IMR-90 (cell line): Measurements from ENCODE around the gene ENKUR. TPM values are rescaled to one million over a fixed set of nuclear protein-coding genes. Genes with fewer than 3 reads are reported as not detected.

Source experiments
- ATAC-seq: fragments of 200-7000 bp; cut with Tn5 transposase; 2 replicates; pipeline ENCODE4 v1.9.1; 2020; ENCODE audit warnings: low read depth, mild to moderate bottlenecking, moderate library complexity
- BruUV-seq: library from RNA; stranded (reverse); fragments of 400-500 nt; replicated peaks from 2 replicates; lab custom pipeline; 2021; lab: Mats Ljungman, UMichigan
- CTCF ChIA-PET: fragments of 300-600 bp; formaldehyde crosslinking; extraction: SDS; loops from one replicate; lab custom pipeline; 2021; ENCODE audit warnings: antibody characterized with exemption; lab: Yijun Ruan, JAX
- POLR2A ChIA-PET: fragments of 300-600 bp; sonication (Branson Sonifier 250); formaldehyde crosslinking; loops from one replicate; lab custom pipeline; 2022; ENCODE audit warnings: antibody characterized with exemption; ENCODE audit not compliant: unreplicated experiment; lab: Charles Lee
- DNase-seq: peaks from one replicate; pipeline ENCODE4 v3.0.0; 2013
- H2AFZ ChIP-seq: replicated peaks from 2 replicates; pipeline ENCODE3; 2013; ENCODE audit warnings: low read length, mild to moderate bottlenecking; ENCODE audit not compliant: poor library complexity
- H2AK5ac ChIP-seq: 2 replicates; pipeline ENCODE4 v1.6.1; 2013; ENCODE audit warnings: low read depth, low read length, inconsistent platforms
- H2AK9ac ChIP-seq: replicated peaks from 2 replicates; pipeline ENCODE3; 2013; ENCODE audit warnings: mild to moderate bottlenecking, low read depth, low read length, moderate library complexity; ENCODE audit not compliant: poor library complexity
- H2BK120ac ChIP-seq: 2 replicates; pipeline ENCODE4 v1.6.1; 2013; ENCODE audit warnings: low read depth, low read length, inconsistent platforms
- H2BK15ac ChIP-seq: 3 replicates; pipeline ENCODE4 v1.6.1; 2013; ENCODE audit warnings: low read depth, low read length, inconsistent platforms
- H2BK20ac ChIP-seq: 2 replicates; pipeline ENCODE4 v1.6.1; 2013; ENCODE audit warnings: low read depth, mild to moderate bottlenecking, inconsistent platforms, low read length, moderate library complexity
- H2BK5ac ChIP-seq: 2 replicates; pipeline ENCODE4 v1.6.1; 2013; ENCODE audit warnings: mild to moderate bottlenecking, low read depth, low read length, inconsistent platforms; ENCODE audit not compliant: poor library complexity, severe bottlenecking
- H3K14ac ChIP-seq: replicated peaks from 2 replicates; pipeline ENCODE4 v1.6.1; 2013; ENCODE audit warnings: low read depth, low read length, inconsistent platforms
- H3K18ac ChIP-seq: 2 replicates; pipeline ENCODE4 v1.6.1; 2013; ENCODE audit warnings: low read depth, low read length, control low read depth
- H3K23ac ChIP-seq: 2 replicates; pipeline ENCODE4 v1.6.1; 2013; ENCODE audit warnings: low read depth, low read length, inconsistent platforms
- H3K27ac ChIP-seq: 2 replicates; pipeline ENCODE4 v1.5.1; 2013; ENCODE audit warnings: mild to moderate bottlenecking, control low read depth, low read length; ENCODE audit not compliant: insufficient read depth
- H3K27me3 ChIP-seq: 2 replicates; pipeline ENCODE4 v1.6.1; 2013; ENCODE audit warnings: low read length; ENCODE audit not compliant: control insufficient read depth, insufficient read depth
- H3K36me3 ChIP-seq: 2 replicates; pipeline ENCODE4 v1.6.1; 2013; ENCODE audit warnings: low read length, mixed read lengths; ENCODE audit not compliant: control insufficient read depth, insufficient read depth
- H3K4ac ChIP-seq: 2 replicates; pipeline ENCODE4 v1.6.1; 2013; ENCODE audit warnings: low read depth, low read length, inconsistent platforms
- H3K4me1 ChIP-seq: 2 replicates; pipeline ENCODE4 v1.6.1; 2013; ENCODE audit warnings: low read length, mixed read lengths; ENCODE audit not compliant: control insufficient read depth, insufficient read depth
- H3K4me2 ChIP-seq: 2 replicates; pipeline ENCODE4 v1.6.1; 2013; ENCODE audit warnings: low read depth, mild to moderate bottlenecking, control low read depth, low read length, moderate library complexity
- H3K4me3 ChIP-seq: 2 replicates; pipeline ENCODE4 v1.5.1; 2013; ENCODE audit warnings: low read depth, mild to moderate bottlenecking, control low read depth, low read length, moderate library complexity; ENCODE audit not compliant: insufficient read depth
- H3K56ac ChIP-seq: 2 replicates; pipeline ENCODE4 v1.6.1; 2013; ENCODE audit warnings: low read length, inconsistent platforms; ENCODE audit not compliant: insufficient read depth; ENCODE audit errors: extremely low read depth
- H3K79me1 ChIP-seq, 2 experiments: 2 replicates each; pipeline ENCODE4 v1.6.1; 2013; ENCODE audit warnings: low read length in 2 of 2, inconsistent platforms in 1 of 2, low read depth in 1 of 2
- H3K9ac ChIP-seq: 2 replicates; pipeline ENCODE4 v1.6.1; 2013; ENCODE audit warnings: low read depth, low read length, control low read depth
- H3K9me1 ChIP-seq: 2 replicates; pipeline ENCODE4 v1.6.1; 2013; ENCODE audit warnings: low read length, inconsistent platforms; ENCODE audit not compliant: insufficient read depth
- H3K9me3 ChIP-seq: 2 replicates; pipeline ENCODE4 v1.6.1; 2013; ENCODE audit warnings: low read length; ENCODE audit not compliant: control insufficient read depth, insufficient read depth
- H4K20me1 ChIP-seq: 2 replicates; pipeline ENCODE4 v1.6.1; 2013; ENCODE audit warnings: low read length, inconsistent platforms; ENCODE audit not compliant: insufficient read depth
- H4K5ac ChIP-seq: 2 replicates; pipeline ENCODE4 v1.6.1; 2013; ENCODE audit warnings: mild to moderate bottlenecking, low read depth, low read length, control low read depth
- H4K8ac ChIP-seq, 2 experiments: 2 replicates each; pipeline ENCODE4 v1.6.1; 2013; ENCODE audit warnings: low read depth in 2 of 2, low read length in 2 of 2, control low read depth in 1 of 2, inconsistent platforms in 1 of 2
- H4K91ac ChIP-seq: 2 replicates; pipeline ENCODE4 v1.6.1; 2013; ENCODE audit warnings: low read depth, low read length, inconsistent platforms; ENCODE audit not compliant: insufficient read depth
- BHLHE40 ChIP-seq: fragments of 150-350 bp; IDR thresholded peaks from 2 replicates; pipeline ENCODE4 v1.6.1; 2016; ENCODE audit warnings: mild to moderate bottlenecking, low read depth, low read length
- CEBPB ChIP-seq: IDR thresholded peaks from 2 replicates; pipeline ENCODE4 v1.6.1; 2012; ENCODE audit warnings: low read depth, low read length, improper control_type of control experiment
- CHD1 ChIP-seq: IDR thresholded peaks from 2 replicates; pipeline ENCODE4 v1.6.1; 2012; ENCODE audit warnings: low read depth, low read length, improper control_type of control experiment
- CTCF ChIP-seq: conservative IDR thresholded peaks from 2 replicates; pipeline ENCODE4 v1.5.1; 2012; ENCODE audit warnings: mild to moderate bottlenecking, low read depth, low read length, improper control_type of control experiment
- ELK1 ChIP-seq: fragments of 150-350 bp; IDR thresholded peaks from 2 replicates; pipeline ENCODE4 v1.6.1; 2016; ENCODE audit warnings: low read depth, mild to moderate bottlenecking, low read length, moderate library complexity, borderline replicate concordance
- FOS ChIP-seq: fragments of 150-350 bp; IDR thresholded peaks from 2 replicates; pipeline ENCODE4 v1.6.1; 2016; ENCODE audit warnings: low read depth, low read length
- MAFK ChIP-seq: IDR thresholded peaks from 2 replicates; pipeline ENCODE4 v1.6.1; 2012; ENCODE audit warnings: low read depth, low read length, improper control_type of control experiment
- MAZ ChIP-seq: IDR thresholded peaks from 2 replicates; pipeline ENCODE4 v1.6.1; 2012; ENCODE audit warnings: low read depth, mild to moderate bottlenecking, low read length, improper control_type of control experiment, moderate library complexity, borderline replicate concordance
- MXI1 ChIP-seq: IDR thresholded peaks from 2 replicates; pipeline ENCODE4 v1.6.1; 2012; ENCODE audit warnings: low read depth, mild to moderate bottlenecking, low read length, moderate library complexity, borderline replicate concordance
- NFE2L2 ChIP-seq: fragments of 150-350 bp; IDR thresholded peaks from 2 replicates; pipeline ENCODE4 v1.6.1; 2016; ENCODE audit warnings: low read depth, mild to moderate bottlenecking, low read length
- POLR2A ChIP-seq: IDR thresholded peaks from 2 replicates; pipeline ENCODE4 v1.6.1; 2012; ENCODE audit warnings: mild to moderate bottlenecking, low read depth, low read length
- RAD21 ChIP-seq: IDR thresholded peaks from 2 replicates; pipeline ENCODE4 v1.6.1; 2012; ENCODE audit warnings: low read length, improper control_type of control experiment
- RCOR1 ChIP-seq: IDR thresholded peaks from 2 replicates; pipeline ENCODE4 v1.6.1; 2012; ENCODE audit warnings: mild to moderate bottlenecking, low read length, improper control_type of control experiment; ENCODE audit not compliant: insufficient replicate concordance
- RFX5 ChIP-seq: IDR thresholded peaks from 2 replicates; pipeline ENCODE4 v1.8.0; 2012; ENCODE audit warnings: low read depth, mild to moderate bottlenecking, low read length, moderate library complexity
- SMC3 ChIP-seq: fragments of 150-350 bp; IDR thresholded peaks from 2 replicates; pipeline ENCODE4 v1.6.1; 2016; ENCODE audit warnings: low read depth, mild to moderate bottlenecking, antibody characterized with exemption, low read length, moderate library complexity
- USF2 ChIP-seq: fragments of 150-350 bp; IDR thresholded peaks from 2 replicates; pipeline ENCODE4 v1.6.1; 2017; ENCODE audit warnings: mild to moderate bottlenecking, antibody characterized with exemption, low read length, low read depth
- dilution Hi-C: fragments of 300-500 bp; cut with HindIII; formaldehyde crosslinking; loops from one replicate; pipeline ENCODE4 v1.14.3; 2018; ENCODE audit warnings: low sequenced_read_pairs; ENCODE audit not compliant: unreplicated experiment
- in situ Hi-C: fragments of 300-500 bp; cut with MboI; formaldehyde crosslinking; loops from 3 replicates; pipeline ENCODE4 v1.14.3; 2019; ENCODE audit warnings: low sequenced_read_pairs, inconsistent platforms, mixed read lengths
- intact Hi-C: fragments of 100-400 bp; cut with micrococcal nuclease; formaldehyde crosslinking; loops from 2 replicates; pipeline ENCODE4 v1.10.0; 2022
- polyA plus RNA-seq, 3 experiments: library from polyadenylated mRNA; depleted of rRNA; stranded (reverse); fragments of >200 nt; gene quantifications; 2 replicates each; pipeline ENCODE4 v1.2.3, GENCODE V29; 2012; ENCODE audit warnings: low replicate concordance in 1 of 3
- total RNA-seq: library from RNA; depleted of rRNA; stranded (reverse); fragments of >200 nt; gene quantifications from 2 replicates; pipeline ENCODE4 v1.2.3, GENCODE V29; 2012

ENKUR gene
- total and polyA plus RNA-seq, 2 of the 4 experiments (the other 2 are of a cell fraction) = not detected

GRCh38 chr10:24995072-24995471 is 20.9 kb downstream of the ENKUR start:
- CTCF ChIA-PET = no interaction called here
- no peak overlapping the region for H3K27ac ChIP-seq
- BruUV-seq = no TSS peak
- H3K14ac ChIP-seq = no peak overlapping the region
- no peak overlapping the region for H2AK9ac ChIP-seq
- H3K18ac ChIP-seq = no peak overlapping the region
- H3K4ac ChIP-seq = no peak overlapping the region
- DNase-seq (no peak), ATAC-seq (no peak)
- in situ Hi-C loops = no loop called here
- H4K20me1 ChIP-seq = no peaks in the 10 kb centered on the region
- no peak overlapping the region for H2AK5ac ChIP-seq
- H3K56ac ChIP-seq = no peak overlapping the region
- no peak overlapping the region for H4K91ac ChIP-seq
- no peak overlapping the region for H3K4me3 ChIP-seq
- H3K23ac ChIP-seq = no peak overlapping the region
- H2BK120ac ChIP-seq = no peak overlapping the region
- H4K8ac ChIP-seq = no peak overlapping the region
- H3K4me1 ChIP-seq = no peaks in the 10 kb centered on the region
- H3K27me3 ChIP-seq = no peaks in the 10 kb centered on the region; the same call in 1 of the 2 replicates
- peaks cover 2% of the 10 kb centered on the region; the same call in 1 of the 2 replicates for H3K9me3 ChIP-seq
- TF ChIP-seq BHLHE40 (no peak), RAD21 (no peak), POLR2A (no peak), MAFK (no peak), CEBPB (no peak), CTCF (no peak), MAZ (no peak), USF2 (no peak), MXI1 (no peak), NFE2L2 (no peak), RCOR1 (no peak), CHD1 (no peak), FOS (no peak), SMC3 (no peak), RFX5 (no peak), ELK1 (no peak)
- no peak overlapping the region for H2AFZ ChIP-seq
- intact Hi-C loops = no loop called here
- no peak overlapping the region for H2BK15ac ChIP-seq
- H3K36me3 ChIP-seq = no peaks in the 10 kb centered on the region
- no peaks in the 10 kb centered on the region for H3K9me1 ChIP-seq
- POLR2A ChIA-PET = interaction anchor here (0.6 kb wide), 1 partner anchor 11 kb away, joined by 14 read pairs; no protein-coding TSS in a partner anchor
- H2BK5ac ChIP-seq = no peak overlapping the region
- no peak overlapping the region for H2BK20ac ChIP-seq
- H3K9ac ChIP-seq = no peak overlapping the region
- no peaks in the 10 kb centered on the region for H3K79me1 ChIP-seq
- dilution Hi-C loops = no loop called here
- H3K4me2 ChIP-seq = no peak overlapping the region
- no peak overlapping the region for H4K5ac ChIP-seq
